Measurements from ENCODE around the gene LZTFL1. TPM values are rescaled to one million over a fixed set of nuclear protein-coding genes. Genes with fewer than 3 reads are reported as not detected.
"Not testable (repeated sequence)": the region's sequence is repeated elsewhere in the genome, so short reads cannot be mapped to it uniquely, and the experiment has no call there.

LZTFL1 gene
- total RNA-seq, 4 donors from 2014 or later: 12.0 to 18.3 (median 17.8) TPM

- no peak for TF ChIP-seq EP300 (IDR thresholded peaks at IDR 0.05)
- TF ChIP-seq POLR2AphosphoS5 (IDR thresholded peaks at IDR 0.05): no peak
- TF ChIP-seq POLR2A (IDR thresholded peaks at IDR 0.05; ENCODE audit: low read depth): no peak
- no peak for TF ChIP-seq CTCF (IDR thresholded peaks at IDR 0.05)
- intact Hi-C loops (cut with DNase I): no loop called here
- peaks cover 0 to 9% (median 4%) of the 10 kb centered on the region in 4 donors for H3K9me3 ChIP-seq
- no peaks in the 10 kb centered on the region for H3K36me3 ChIP-seq
- H3K4me1 ChIP-seq: no peaks in the 10 kb centered on the region
- no peak overlapping the region for H3K27ac ChIP-seq (replicated peaks in 1 of 4)
- no peak overlapping the region for H3K4me3 ChIP-seq
- DNase-seq (ENCODE audit: extremely low spot score): no peak
- no peaks in the 10 kb centered on the region for H3K27me3 ChIP-seq
- WGBS: 78% methylated on average over 7 of the region's 7 CpGs
Observed at GRCh38 chr3:45858809-45859543, 17.1 kb upstream of the LZTFL1 start.

- H3K27me3 ChIP-seq; H3K9me3 ChIP-seq; DNase-seq (ENCODE audit: extremely low spot score); H3K36me3 ChIP-seq; H3K4me3 ChIP-seq; H3K27ac ChIP-seq (replicated peaks in 1 of 4); intact Hi-C loops (cut with DNase I); H3K4me1 ChIP-seq: not testable (repeated sequence)
- 79% methylated on average over 2 of the region's 2 CpGs for WGBS
Observed at GRCh38 chr3:45857024-45857423, 15.1 kb upstream of the LZTFL1 start.

- H3K9me3 ChIP-seq; H3K4me3 ChIP-seq; DNase-seq (ENCODE audit: extremely low spot score); H3K36me3 ChIP-seq; H3K4me1 ChIP-seq; intact Hi-C loops (cut with DNase I); H3K27ac ChIP-seq (replicated peaks in 1 of 4); H3K27me3 ChIP-seq: not testable (repeated sequence)
- WGBS: 78% methylated on average over 1 of the region's 1 CpG
Observed at GRCh38 chr3:45856323-45856722, 14.4 kb upstream of the LZTFL1 start.

GRCh38 chr3:45852828-45853227 is 10.9 kb upstream of the LZTFL1 start:
- H3K27ac ChIP-seq (replicated peaks in 1 of 4): no peak overlapping the region
- TF ChIP-seq EP300 (IDR thresholded peaks at IDR 0.05) (no peak), CTCF (IDR thresholded peaks at IDR 0.05) (no peak), POLR2AphosphoS5 (IDR thresholded peaks at IDR 0.05) (no peak), POLR2A (IDR thresholded peaks at IDR 0.05; ENCODE audit: low read depth) (no peak)
- intact Hi-C loops (cut with DNase I): no loop called here

GRCh38 chr3:45848392-45848791 is 6.5 kb upstream of the LZTFL1 start:
- WGBS: 78% methylated on average over 1 of the region's 1 CpG

More at GRCh38 chr3:45852828-45853227, 10.9 kb upstream of the LZTFL1 start:
- H3K4me3 ChIP-seq: no peak overlapping the region
- peaks cover 0 to 4% (median 0%) of the 10 kb centered on the region in 4 donors for H3K27me3 ChIP-seq
- DNase-seq (ENCODE audit: extremely low spot score): no peak
- 81% methylated on average over 2 of the region's 2 CpGs for WGBS
- H3K9me3 ChIP-seq: no peaks in the 10 kb centered on the region
- H3K4me1 ChIP-seq: peaks cover 0 to 7% (median 0%) of the 10 kb centered on the region in 4 donors
- H3K36me3 ChIP-seq: no peaks in the 10 kb centered on the region

More at GRCh38 chr3:45848392-45848791, 6.5 kb upstream of the LZTFL1 start:
- H3K4me1 ChIP-seq: peaks cover 0 to 9% (median 0%) of the 10 kb centered on the region in 4 donors
- intact Hi-C loops (cut with DNase I): no loop called here
- H3K36me3 ChIP-seq: no peaks in the 10 kb centered on the region
- peaks cover 0 to 8% (median 0%) of the 10 kb centered on the region in 4 donors for H3K27me3 ChIP-seq
- TF ChIP-seq POLR2AphosphoS5 (IDR thresholded peaks at IDR 0.05): no peak
- no peak for TF ChIP-seq EP300 (IDR thresholded peaks at IDR 0.05)
- TF ChIP-seq POLR2A (IDR thresholded peaks at IDR 0.05; ENCODE audit: low read depth): no peak
- no peak for TF ChIP-seq CTCF (IDR thresholded peaks at IDR 0.05)
- no peak for DNase-seq (ENCODE audit: extremely low spot score)
- H3K27ac ChIP-seq (replicated peaks in 1 of 4): no peak overlapping the region
- no peaks in the 10 kb centered on the region for H3K9me3 ChIP-seq
- H3K4me3 ChIP-seq: no peak overlapping the region
